Neural cell (in vitro differentiated cells): ENCODE measurements around the gene TBC1D14. TPM values are rescaled to one million over a fixed set of nuclear protein-coding genes. Genes with fewer than 3 reads are reported as not detected.

Source experiments
- H2AFZ ChIP-seq: fragments of 200-600, 300-800 bp; sonication (generic), shearing (Covaris generic); 2 replicates; pipeline ENCODE4 v1.6.0; 2014; ENCODE audit warnings: low read depth, mild to moderate bottlenecking, antibody characterized with exemption, low read length, moderate library complexity
- H3F3A ChIP-seq: fragments of 200-600 bp; shearing (Covaris generic); 2 replicates; pipeline ENCODE4 v1.6.1; 2016; ENCODE audit warnings: mild to moderate bottlenecking, moderate library complexity, mixed read lengths, antibody characterized with exemption, low read length; ENCODE audit not compliant: insufficient read depth, poor library complexity, severe bottlenecking
- H3K27ac ChIP-seq: fragments of 200-600, 300-800 bp; sonication (generic), shearing (Covaris generic); 2 replicates; pipeline ENCODE4 v1.5.1; 2014; ENCODE audit warnings: mild to moderate bottlenecking, low read length, moderate library complexity
- H3K27me3 ChIP-seq: fragments of 300-800, 200-600 bp; sonication (generic), shearing (Covaris generic); 2 replicates; pipeline ENCODE4 v1.6.0; 2014; ENCODE audit warnings: mild to moderate bottlenecking, low read depth, low read length, moderate library complexity; ENCODE audit not compliant: insufficient read depth
- H3K36me3 ChIP-seq: fragments of 300-800, 200-600 bp; sonication (generic), shearing (Covaris generic); 2 replicates; pipeline ENCODE4 v1.5.1; 2014; ENCODE audit warnings: mild to moderate bottlenecking, antibody characterized with exemption, low read length, moderate library complexity; ENCODE audit not compliant: insufficient read depth
- H3K4me2 ChIP-seq: fragments of 300-800, 200-600 bp; sonication (generic), shearing (Covaris generic); 2 replicates; pipeline ENCODE4 v1.6.0; 2014; ENCODE audit warnings: mild to moderate bottlenecking, low read length
- H3K4me3 ChIP-seq: fragments of 300-800, 200-600 bp; sonication (generic), shearing (Covaris generic); 2 replicates; pipeline ENCODE4 v1.5.1; 2014; ENCODE audit warnings: mild to moderate bottlenecking, low read length, moderate library complexity
- H3K79me2 ChIP-seq: fragments of 200-600 bp; shearing (Covaris generic); replicated peaks from 2 replicates; pipeline ENCODE4 v1.6.0; 2014; ENCODE audit warnings: mild to moderate bottlenecking, low read length, moderate library complexity; ENCODE audit not compliant: insufficient read depth
- H3K9ac ChIP-seq: fragments of 300-800, 200-600 bp; sonication (generic), shearing (Covaris generic); 2 replicates; pipeline ENCODE4 v1.6.1; 2016; ENCODE audit warnings: mild to moderate bottlenecking, low read length, mixed read lengths
- H3K9me2 ChIP-seq: fragments of 200-600 bp; shearing (Covaris generic); 2 replicates; pipeline ENCODE4 v1.6.1; 2016; ENCODE audit warnings: mild to moderate bottlenecking, low read length, mixed read lengths; ENCODE audit not compliant: insufficient read depth
- H3K9me3 ChIP-seq: fragments of 200-600, 300-800 bp; sonication (generic), shearing (Covaris generic); 2 replicates; pipeline ENCODE4 v1.6.1; 2016; ENCODE audit warnings: mild to moderate bottlenecking, mixed run types, low read length, moderate library complexity, mixed read lengths
- H4K20me1 ChIP-seq: fragments of 200-600 bp; shearing (Covaris generic); 2 replicates; pipeline ENCODE4 v1.6.1; 2016; ENCODE audit warnings: mild to moderate bottlenecking, mixed run types; ENCODE audit not compliant: insufficient read depth
- EP300 ChIP-seq: fragments of 450-650 bp; conservative IDR thresholded peaks from 2 replicates; pipeline ENCODE4 v1.6.1; 2014; ENCODE audit warnings: antibody characterized with exemption, mild to moderate bottlenecking, moderate library complexity; ENCODE audit not compliant: poor library complexity, severe bottlenecking
- EZH2 ChIP-seq: fragments of 200-600, 300-800 bp; shearing (Covaris generic), sonication (generic); IDR thresholded peaks from 2 replicates; pipeline ENCODE4 v1.6.1; 2014; ENCODE audit warnings: antibody characterized with exemption, low read length, borderline replicate concordance, mild to moderate bottlenecking; ENCODE audit not compliant: insufficient read depth, poor library complexity, severe bottlenecking
- MXI1 ChIP-seq: fragments of 450-650 bp; conservative IDR thresholded peaks from 2 replicates; pipeline ENCODE4 v1.6.1; 2014; ENCODE audit warnings: antibody characterized with exemption, mild to moderate bottlenecking; ENCODE audit not compliant: poor library complexity, severe bottlenecking
- POLR2AphosphoS5 ChIP-seq: IDR thresholded peaks from 2 replicates; pipeline ENCODE4 v1.6.1; 2012
- RAD21 ChIP-seq: fragments of 450-650 bp; conservative IDR thresholded peaks from 2 replicates; pipeline ENCODE4 v1.6.1; 2014; ENCODE audit warnings: antibody characterized with exemption, mild to moderate bottlenecking, moderate library complexity
- SMC3 ChIP-seq: fragments of 450-650 bp; conservative IDR thresholded peaks from 2 replicates; pipeline ENCODE4 v1.6.1; 2014; ENCODE audit warnings: antibody characterized with exemption, mild to moderate bottlenecking, moderate library complexity; ENCODE audit not compliant: poor library complexity
- TAF1 ChIP-seq: IDR thresholded peaks from 2 replicates; pipeline ENCODE4 v1.6.1; 2012; ENCODE audit warnings: low read depth
- polyA plus RNA-seq: library from polyadenylated mRNA; depleted of rRNA; stranded (reverse); fragments of >200 nt; gene quantifications from 2 replicates; pipeline ENCODE4 v1.2.3, GENCODE V29; 2014
- TF ChIP-seq, protein P1 (sequence below): IDR thresholded peaks from 2 replicates; pipeline ENCODE4 v1.6.1; 2012; ENCODE audit warnings: borderline replicate concordance
- TF ChIP-seq, protein P2 (sequence below): fragments of 450-650 bp; IDR thresholded peaks from 2 replicates; pipeline ENCODE4 v1.5.1; 2014; ENCODE audit warnings: antibody characterized with exemption, mild to moderate bottlenecking, moderate library complexity; ENCODE audit not compliant: poor library complexity, severe bottlenecking

The TBC1D14 gene
- polyA plus RNA-seq, 1 donor from 2014 or later = 125 TPM

- H4K20me1 ChIP-seq = no peaks in the 10 kb centered on the region
These were observed 4.8 kb downstream of the TBC1D14 start for GRCh38 chr4:6914448-6914847.

GRCh38 chr4:6915041-6916005 lies 5.7 kb downstream of the TBC1D14 start:
- H3K27me3 ChIP-seq = no peaks in the 10 kb centered on the region
- no peaks in the 10 kb centered on the region for H3K9me3 ChIP-seq
- H3K79me2 ChIP-seq = peaks cover 13% of the 10 kb centered on the region
- no peak overlapping the region for H3K4me3 ChIP-seq
- H3K9ac ChIP-seq = no peak overlapping the region
- no peaks in the 10 kb centered on the region for H3F3A ChIP-seq
- H4K20me1 ChIP-seq = no peaks in the 10 kb centered on the region
- H2AFZ ChIP-seq = no peak overlapping the region
- no peak overlapping the region for H3K4me2 ChIP-seq
- H3K36me3 ChIP-seq = no peaks in the 10 kb centered on the region
- H3K27ac ChIP-seq = no peak overlapping the region
- H3K9me2 ChIP-seq = no peaks in the 10 kb centered on the region
- TF ChIP-seq EZH2 (no peak), POLR2AphosphoS5 (no peak), SMC3 (no peak), TAF1 (no peak), MXI1 (no peak), RAD21 (no peak)
- TF ChIP-seq, protein P1, sequence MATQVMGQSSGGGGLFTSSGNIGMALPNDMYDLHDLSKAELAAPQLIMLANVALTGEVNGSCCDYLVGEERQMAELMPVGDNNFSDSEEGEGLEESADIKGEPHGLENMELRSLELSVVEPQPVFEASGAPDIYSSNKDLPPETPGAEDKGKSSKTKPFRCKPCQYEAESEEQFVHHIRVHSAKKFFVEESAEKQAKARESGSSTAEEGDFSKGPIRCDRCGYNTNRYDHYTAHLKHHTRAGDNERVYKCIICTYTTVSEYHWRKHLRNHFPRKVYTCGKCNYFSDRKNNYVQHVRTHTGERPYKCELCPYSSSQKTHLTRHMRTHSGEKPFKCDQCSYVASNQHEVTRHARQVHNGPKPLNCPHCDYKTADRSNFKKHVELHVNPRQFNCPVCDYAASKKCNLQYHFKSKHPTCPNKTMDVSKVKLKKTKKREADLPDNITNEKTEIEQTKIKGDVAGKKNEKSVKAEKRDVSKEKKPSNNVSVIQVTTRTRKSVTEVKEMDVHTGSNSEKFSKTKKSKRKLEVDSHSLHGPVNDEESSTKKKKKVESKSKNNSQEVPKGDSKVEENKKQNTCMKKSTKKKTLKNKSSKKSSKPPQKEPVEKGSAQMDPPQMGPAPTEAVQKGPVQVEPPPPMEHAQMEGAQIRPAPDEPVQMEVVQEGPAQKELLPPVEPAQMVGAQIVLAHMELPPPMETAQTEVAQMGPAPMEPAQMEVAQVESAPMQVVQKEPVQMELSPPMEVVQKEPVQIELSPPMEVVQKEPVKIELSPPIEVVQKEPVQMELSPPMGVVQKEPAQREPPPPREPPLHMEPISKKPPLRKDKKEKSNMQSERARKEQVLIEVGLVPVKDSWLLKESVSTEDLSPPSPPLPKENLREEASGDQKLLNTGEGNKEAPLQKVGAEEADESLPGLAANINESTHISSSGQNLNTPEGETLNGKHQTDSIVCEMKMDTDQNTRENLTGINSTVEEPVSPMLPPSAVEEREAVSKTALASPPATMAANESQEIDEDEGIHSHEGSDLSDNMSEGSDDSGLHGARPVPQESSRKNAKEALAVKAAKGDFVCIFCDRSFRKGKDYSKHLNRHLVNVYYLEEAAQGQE = no peak
- TF ChIP-seq, protein P2, sequence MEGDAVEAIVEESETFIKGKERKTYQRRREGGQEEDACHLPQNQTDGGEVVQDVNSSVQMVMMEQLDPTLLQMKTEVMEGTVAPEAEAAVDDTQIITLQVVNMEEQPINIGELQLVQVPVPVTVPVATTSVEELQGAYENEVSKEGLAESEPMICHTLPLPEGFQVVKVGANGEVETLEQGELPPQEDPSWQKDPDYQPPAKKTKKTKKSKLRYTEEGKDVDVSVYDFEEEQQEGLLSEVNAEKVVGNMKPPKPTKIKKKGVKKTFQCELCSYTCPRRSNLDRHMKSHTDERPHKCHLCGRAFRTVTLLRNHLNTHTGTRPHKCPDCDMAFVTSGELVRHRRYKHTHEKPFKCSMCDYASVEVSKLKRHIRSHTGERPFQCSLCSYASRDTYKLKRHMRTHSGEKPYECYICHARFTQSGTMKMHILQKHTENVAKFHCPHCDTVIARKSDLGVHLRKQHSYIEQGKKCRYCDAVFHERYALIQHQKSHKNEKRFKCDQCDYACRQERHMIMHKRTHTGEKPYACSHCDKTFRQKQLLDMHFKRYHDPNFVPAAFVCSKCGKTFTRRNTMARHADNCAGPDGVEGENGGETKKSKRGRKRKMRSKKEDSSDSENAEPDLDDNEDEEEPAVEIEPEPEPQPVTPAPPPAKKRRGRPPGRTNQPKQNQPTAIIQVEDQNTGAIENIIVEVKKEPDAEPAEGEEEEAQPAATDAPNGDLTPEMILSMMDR = no peak

More at GRCh38 chr4:6914448-6914847, 4.8 kb downstream of the TBC1D14 start:
- no peak overlapping the region for H3K4me2 ChIP-seq
- peaks cover 13% of the 10 kb centered on the region for H3K79me2 ChIP-seq
- no peaks in the 10 kb centered on the region for H3F3A ChIP-seq
- no peak overlapping the region for H3K27ac ChIP-seq
- no peaks in the 10 kb centered on the region for H3K27me3 ChIP-seq
- no peak overlapping the region for H3K9ac ChIP-seq
- TF ChIP-seq, protein P1 = no peak
- TF ChIP-seq, protein P2 = no peak
- TF ChIP-seq RAD21 (no peak), EZH2 (no peak), SMC3 (no peak), EP300 (no peak), MXI1 (no peak), POLR2AphosphoS5 (no peak), TAF1 (no peak)
- no peak overlapping the region for H3K4me3 ChIP-seq
- H2AFZ ChIP-seq = no peak overlapping the region
- no peaks in the 10 kb centered on the region for H3K36me3 ChIP-seq
- no peaks in the 10 kb centered on the region for H3K9me2 ChIP-seq
- H3K9me3 ChIP-seq = no peaks in the 10 kb centered on the region
